HG03460 (cell line): ENCODE data around the gene FNDC3B.
A peak's percentile ranks its signal among the peaks of the same experiment; 100 is the strongest.

ENCODE experiments used
- ATAC-seq: cut with Tn5 transposase; IDR thresholded peaks from one replicate; pipeline ENCODE4 v1.9.1; 2021; ENCODE audit not compliant: unreplicated experiment

FNDC3B gene

GRCh38 chr3:172071780-172072330, 32.5 kb downstream of the FNDC3B start:
- no peak for ATAC-seq

DNA sequence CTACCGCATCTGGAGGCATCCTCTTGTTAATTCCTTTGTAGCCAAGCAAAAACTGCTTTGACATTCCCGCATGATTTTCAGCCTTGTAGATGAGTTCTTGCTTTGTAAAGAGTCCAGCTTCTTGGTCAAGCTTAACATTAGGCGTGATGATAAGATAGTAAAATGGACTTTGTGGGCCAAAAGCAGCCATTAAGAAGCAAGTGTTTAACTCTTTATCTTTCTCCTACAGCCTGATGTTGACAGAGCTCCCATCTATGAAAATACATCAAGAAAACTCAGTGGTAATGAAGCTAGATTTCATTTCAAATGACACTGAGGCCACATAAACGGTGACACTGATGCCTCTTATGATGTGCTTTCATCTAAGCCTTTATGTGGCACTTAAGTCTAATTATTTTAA, 33.2 kb downstream of the FNDC3B start:
- ATAC-seq = no peak

- no peak for ATAC-seq
These were observed 34.0 kb downstream of the FNDC3B start for GRCh38 chr3:172073262-172073915.

- no peak for ATAC-seq
These were observed 34.7 kb downstream of the FNDC3B start for GRCh38 chr3:172074032-172074431.

GRCh38 chr3:172074586-172074985, 35.2 kb downstream of the FNDC3B start:
- no peak for ATAC-seq

GRCh38 chr3:172076212-172076611, 36.8 kb downstream of the FNDC3B start:
- ATAC-seq = no peak

DNA sequence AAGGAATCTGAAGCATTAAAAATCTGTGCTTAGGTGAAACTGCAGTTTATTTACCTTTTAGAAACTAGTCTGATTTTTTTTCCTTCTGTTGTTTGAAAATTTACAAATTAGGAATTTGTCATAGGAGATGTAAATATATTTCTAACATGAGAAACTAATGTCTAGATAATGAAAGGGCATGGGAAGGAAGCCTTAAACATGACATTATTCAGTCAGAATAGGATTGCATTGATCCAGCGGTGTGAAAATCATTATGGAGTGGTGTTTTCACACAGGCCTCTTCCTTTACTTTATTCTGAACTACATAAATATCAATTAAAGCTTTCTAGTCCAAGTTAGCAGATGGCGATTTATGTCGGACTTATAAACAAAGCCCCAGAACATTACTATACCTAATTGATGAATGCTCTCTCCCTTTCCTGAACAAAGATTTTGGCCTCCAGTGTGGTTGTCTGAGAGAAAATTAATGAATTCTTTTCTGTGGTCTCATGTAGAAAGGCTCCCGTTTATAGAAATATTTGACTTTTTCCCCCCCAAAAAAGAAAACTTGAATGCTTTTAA, 37.9 kb downstream of the FNDC3B start:
- ATAC-seq = no peak

- no peak for ATAC-seq
These were observed 38.9 kb downstream of the FNDC3B start for GRCh38 chr3:172078244-172078643.

DNA sequence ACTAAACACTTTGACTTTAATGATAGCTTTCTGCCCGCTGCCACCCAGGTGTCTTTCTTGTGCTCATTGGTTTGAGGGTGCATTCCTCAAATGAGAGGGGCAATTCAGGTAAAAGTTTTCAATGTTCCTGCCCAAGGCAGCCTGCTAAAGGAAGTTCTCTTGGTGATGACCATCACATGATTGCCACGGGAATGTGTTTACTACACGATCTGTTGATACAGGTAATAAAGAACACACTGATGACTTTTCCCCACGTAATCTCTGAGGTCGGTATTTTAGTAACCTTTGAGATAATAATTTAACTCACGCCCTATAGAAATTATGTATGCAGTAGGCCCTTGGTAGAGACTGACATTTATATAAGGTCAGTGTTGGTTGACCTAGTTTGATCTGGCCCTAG, 39.3 kb downstream of the FNDC3B start:
- no peak for ATAC-seq

- no peak for ATAC-seq
These were observed 40.1 kb downstream of the FNDC3B start for GRCh38 chr3:172079326-172079976.

GRCh38 chr3:172080503-172080902, 41.1 kb downstream of the FNDC3B start:
- no peak for ATAC-seq

- no peak for ATAC-seq
These were observed 42.9 kb downstream of the FNDC3B start for GRCh38 chr3:172082269-172082668.

GRCh38 chr3:172082820-172083513, 43.6 kb downstream of the FNDC3B start:
- ATAC-seq = no peak

GRCh38 chr3:172083995-172084409, 44.6 kb downstream of the FNDC3B start:
- ATAC-seq = no peak

DNA sequence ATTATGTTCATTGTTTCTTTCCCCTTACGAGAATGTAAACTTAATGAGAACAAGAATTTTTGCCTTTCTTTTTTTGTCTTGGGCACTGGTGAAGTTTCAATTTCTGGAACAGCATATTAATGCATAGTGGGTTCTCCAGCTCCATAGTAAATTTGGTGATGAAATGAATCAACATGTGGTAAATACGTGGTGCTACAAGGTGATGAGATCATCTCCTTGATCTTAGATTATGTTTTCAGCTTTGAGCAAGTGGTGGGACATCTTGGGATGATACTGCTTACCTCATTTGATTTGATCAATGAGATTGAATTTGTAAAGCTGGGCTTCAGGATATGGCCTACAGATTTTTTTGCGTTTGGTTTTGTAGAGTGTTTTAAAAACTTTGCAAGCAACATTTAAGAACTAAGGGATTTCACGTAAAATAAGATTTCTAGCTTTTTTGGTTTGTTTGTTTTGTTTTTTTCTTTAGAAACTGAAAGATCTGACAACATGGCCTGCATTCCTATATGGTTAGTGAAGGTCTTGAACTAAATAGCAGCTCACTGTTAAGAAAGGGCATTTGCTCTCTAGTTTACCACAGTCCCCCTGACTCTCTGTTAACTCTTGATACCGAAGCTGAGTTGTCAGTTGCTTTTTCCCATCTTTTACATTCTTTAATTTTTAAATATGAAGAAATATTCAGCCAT, 45.6 kb downstream of the FNDC3B start:
- no peak for ATAC-seq

DNA sequence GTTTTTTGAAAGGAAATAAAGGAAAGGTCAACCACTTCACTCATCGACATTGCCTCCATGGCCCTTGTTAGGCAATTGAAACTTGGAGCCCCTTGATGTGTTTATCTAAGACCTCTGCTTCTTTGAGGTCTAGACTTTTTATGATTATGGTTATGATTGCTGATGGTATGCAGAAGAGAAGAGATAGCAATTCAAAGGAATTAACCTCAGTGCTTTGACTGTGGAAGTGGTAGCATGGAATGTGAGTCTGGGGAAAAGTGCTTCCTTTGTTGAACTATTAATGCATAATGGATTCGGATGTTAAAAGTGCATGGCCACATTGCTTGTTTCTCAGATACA, 46.1 kb downstream of the FNDC3B start:
- ATAC-seq = no peak

- no peak for ATAC-seq
These were observed 46.7 kb downstream of the FNDC3B start for GRCh38 chr3:172086071-172086470.

- ATAC-seq = no peak
These were observed 47.8 kb downstream of the FNDC3B start for GRCh38 chr3:172087198-172087597.

DNA sequence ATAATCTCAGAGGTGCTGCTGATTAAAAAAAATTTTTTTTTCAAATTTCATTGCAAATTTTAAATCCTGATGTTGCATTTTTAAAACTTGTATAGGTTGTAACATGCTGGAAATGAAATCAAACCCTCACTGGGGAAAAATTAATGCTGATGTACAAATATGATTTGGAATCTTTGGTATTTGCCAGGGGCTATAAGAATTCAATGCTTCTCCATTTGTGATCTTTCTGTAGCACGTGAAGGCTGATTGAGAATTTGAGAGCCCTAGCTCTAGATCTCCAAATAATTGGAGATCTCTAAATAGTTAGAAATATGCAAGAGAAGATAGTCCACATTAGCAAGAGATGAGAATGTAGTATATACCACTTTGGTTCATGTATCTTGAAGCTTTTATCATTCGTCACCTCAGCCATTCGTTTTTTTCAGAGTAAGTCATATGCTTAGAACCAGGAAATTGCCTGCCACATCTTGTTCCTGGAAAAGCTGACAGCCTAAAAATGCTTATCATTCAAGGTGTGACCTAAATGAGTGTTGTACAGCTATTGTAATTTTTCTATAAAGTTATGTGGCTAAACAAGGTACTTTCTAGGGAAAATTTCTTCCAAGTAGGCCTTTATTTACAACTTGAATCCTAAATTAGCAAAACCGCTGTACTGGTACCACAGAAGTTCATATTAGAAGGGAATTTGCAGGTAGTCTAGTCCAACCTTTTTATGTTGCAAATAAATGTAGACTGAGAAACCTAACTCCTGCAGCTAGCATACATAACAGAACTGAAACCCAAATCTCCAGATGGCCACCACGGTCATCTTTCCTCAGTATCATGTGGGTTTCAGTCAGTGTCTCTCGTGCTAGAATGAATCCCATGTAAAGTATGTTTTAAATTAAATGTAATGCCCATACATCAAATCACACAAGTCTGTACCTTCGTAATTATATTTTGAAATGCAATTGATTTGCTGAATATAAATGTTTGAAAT, 48.5 kb downstream of the FNDC3B start:
- peak; percentile 67 for ATAC-seq

GRCh38 chr3:172089250-172089649, 49.9 kb downstream of the FNDC3B start:
- ATAC-seq = no peak
